K562 (cell line): ENCODE measurements around the gene TESMIN. TPM values are rescaled to one million over a fixed set of nuclear protein-coding genes. Genes with fewer than 3 reads are reported as not detected.

Experiments used
- AFF1 ChIP-seq, 2 experiments: fragments of 450-650 bp; IDR thresholded peaks; 2 replicates each; pipeline ENCODE4 v1.6.1; 2018; ENCODE audit warnings: mild to moderate bottlenecking in 2 of 2, low read depth in 1 of 2; ENCODE audit not compliant: partially characterized antibody in 2 of 2
- ASH1L ChIP-seq: fragments of 450-650 bp; IDR thresholded peaks from 2 replicates; pipeline ENCODE4 v1.6.1; 2018; ENCODE audit warnings: borderline replicate concordance, mild to moderate bottlenecking, low read depth; ENCODE audit not compliant: partially characterized antibody
- CREM ChIP-seq: IDR thresholded peaks from 2 replicates; pipeline ENCODE4 v1.6.1; 2014; ENCODE audit warnings: antibody characterized with exemption, low read depth
- MGA ChIP-seq: fragments of 450-650 bp; IDR thresholded peaks from 2 replicates; pipeline ENCODE4 v1.6.1; 2016; ENCODE audit warnings: mild to moderate bottlenecking, moderate library complexity
- MTA1 ChIP-seq: fragments of 450-650 bp; IDR thresholded peaks from 2 replicates; pipeline ENCODE4 v1.6.1; 2017; ENCODE audit warnings: borderline replicate concordance
- ZNF347 ChIP-seq: fragments of 450-650 bp; formaldehyde crosslinking; IDR thresholded peaks from 2 replicates; pipeline ENCODE4 v1.4.0; 2020; ENCODE audit warnings: low read depth, mild to moderate bottlenecking, moderate library complexity
- polyA plus RNA-seq, 8 experiments: library from polyadenylated mRNA; depleted of rRNA in 4 of 8; stranded (reverse) in 5 of 8; unstranded in 3 of 8; fragments of >200 nt; fragmentation: Nextera tagmentation in 2 of 8; fragmentation: Illumina TruSeq in 1 of 8; extraction: Ambion mirVana in 2 of 8; extraction: Trizol in 1 of 8; gene quantifications; 2 replicates each; pipeline versions ENCODE4 v1.2.1 to v1.2.3, GENCODE V29; 2011 to 2014; ENCODE audit warnings: inconsistent platforms in 1 of 8, missing spikeins in 1 of 8
- total RNA-seq, 7 experiments: library from RNA; depleted of rRNA in 6 of 7; stranded (reverse); fragments of >200 nt in 6 of 7; fragmentation: Illumina TruSeq in 2 of 7; extraction: Trizol in 2 of 7; gene quantifications; 2 replicates each; pipeline versions ENCODE4 v1.2.1 to v1.2.3, GENCODE V29; 2011 to 2021; ENCODE audit warnings: low replicate concordance in 1 of 7

Gene TESMIN
- total and polyA plus RNA-seq, 9 of the 15 experiments (the other 6 are each of a cell fraction or from before 2014, with no cell fraction given): 8.9 to 50.5 (median 15.0) TPM

GRCh38 chr11:68722143-68722542 is 29.2 kb downstream of the TESMIN start (continued):
- TF ChIP-seq MGA (no peak), ZNF347 (CRISPR knock-in tag) (no peak), MTA1 (no peak), ASH1L (no peak), AFF1 (IDR thresholded peaks at IDR 0.05; ENCODE audit: low read depth in 1 of 2, partially characterized antibody in 2 of 2) (no peak), CREM (no peak)
